ENCODE data around the gene ISLR.

The ISLR gene

DNA sequence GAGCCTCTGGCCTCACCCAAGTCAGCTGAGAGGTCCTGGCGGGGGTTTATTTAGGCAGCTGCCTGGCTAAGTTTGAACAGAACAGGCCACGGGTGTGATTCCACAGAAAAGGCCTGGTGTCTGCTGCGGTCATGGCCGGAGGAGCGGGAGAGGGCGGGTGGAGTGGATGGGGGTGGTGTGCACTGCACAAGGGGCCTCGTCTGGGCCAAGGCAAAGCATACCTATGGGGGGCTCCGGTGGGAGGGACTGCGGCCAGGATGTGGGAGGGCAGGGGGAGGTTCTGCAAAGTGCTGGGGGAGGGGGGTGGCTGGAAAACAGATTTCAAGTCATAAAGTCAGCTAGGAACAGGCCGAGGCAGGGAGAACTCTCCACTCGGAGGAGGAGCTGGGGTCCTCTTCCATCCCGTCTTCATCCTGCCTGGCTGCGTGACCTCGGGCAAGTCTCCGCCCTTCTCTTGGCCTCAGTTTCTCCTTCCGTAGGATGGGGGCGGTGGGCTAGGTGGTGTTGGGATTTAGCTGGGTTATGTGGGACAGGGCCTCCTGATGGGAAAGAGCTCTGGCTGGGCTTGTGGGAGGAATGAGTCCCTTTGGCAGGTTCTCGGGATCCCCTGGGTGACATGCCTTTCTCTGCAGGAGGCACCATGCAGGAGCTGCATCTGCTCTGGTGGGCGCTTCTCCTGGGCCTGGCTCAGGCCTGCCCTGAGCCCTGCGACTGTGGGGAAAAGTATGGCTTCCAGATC is 878 bp downstream of the ISLR start:
- peak; percentile 93 for DNase-seq

DNA sequence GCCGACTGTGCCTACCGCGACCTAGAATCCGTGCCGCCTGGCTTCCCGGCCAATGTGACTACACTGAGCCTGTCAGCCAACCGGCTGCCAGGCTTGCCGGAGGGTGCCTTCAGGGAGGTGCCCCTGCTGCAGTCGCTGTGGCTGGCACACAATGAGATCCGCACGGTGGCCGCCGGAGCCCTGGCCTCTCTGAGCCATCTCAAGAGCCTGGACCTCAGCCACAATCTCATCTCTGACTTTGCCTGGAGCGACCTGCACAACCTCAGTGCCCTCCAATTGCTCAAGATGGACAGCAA is 1.4 kb downstream of the ISLR start:
- no peak for DNase-seq

DNA sequence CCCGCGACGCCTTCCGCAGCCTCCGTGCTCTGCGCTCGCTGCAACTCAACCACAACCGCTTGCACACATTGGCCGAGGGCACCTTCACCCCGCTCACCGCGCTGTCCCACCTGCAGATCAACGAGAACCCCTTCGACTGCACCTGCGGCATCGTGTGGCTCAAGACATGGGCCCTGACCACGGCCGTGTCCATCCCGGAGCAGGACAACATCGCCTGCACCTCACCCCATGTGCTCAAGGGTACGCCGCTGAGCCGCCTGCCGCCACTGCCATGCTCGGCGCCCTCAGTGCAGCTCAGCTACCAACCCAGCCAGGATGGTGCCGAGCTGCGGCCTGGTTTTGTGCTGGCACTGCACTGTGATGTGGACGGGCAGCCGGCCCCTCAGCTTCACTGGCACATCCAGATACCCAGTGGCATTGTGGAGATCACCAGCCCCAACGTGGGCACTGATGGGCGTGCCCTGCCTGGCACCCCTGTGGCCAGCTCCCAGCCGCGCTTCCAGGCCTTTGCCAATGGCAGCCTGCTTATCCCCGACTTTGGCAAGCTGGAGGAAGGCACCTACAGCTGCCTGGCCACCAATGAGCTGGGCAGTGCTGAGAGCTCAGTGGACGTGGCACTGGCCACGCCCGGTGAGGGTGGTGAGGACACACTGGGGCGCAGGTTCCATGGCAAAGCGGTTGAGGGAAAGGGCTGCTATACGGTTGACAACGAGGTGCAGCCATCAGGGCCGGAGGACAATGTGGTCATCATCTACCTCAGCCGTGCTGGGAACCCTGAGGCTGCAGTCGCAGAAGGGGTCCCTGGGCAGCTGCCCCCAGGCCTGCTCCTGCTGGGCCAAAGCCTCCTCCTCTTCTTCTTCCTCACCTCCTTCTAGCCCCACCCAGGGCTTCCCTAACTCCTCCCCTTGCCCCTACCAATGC is 2.0 kb downstream of the ISLR start:
- peak; percentile 10 for DNase-seq

DNA sequence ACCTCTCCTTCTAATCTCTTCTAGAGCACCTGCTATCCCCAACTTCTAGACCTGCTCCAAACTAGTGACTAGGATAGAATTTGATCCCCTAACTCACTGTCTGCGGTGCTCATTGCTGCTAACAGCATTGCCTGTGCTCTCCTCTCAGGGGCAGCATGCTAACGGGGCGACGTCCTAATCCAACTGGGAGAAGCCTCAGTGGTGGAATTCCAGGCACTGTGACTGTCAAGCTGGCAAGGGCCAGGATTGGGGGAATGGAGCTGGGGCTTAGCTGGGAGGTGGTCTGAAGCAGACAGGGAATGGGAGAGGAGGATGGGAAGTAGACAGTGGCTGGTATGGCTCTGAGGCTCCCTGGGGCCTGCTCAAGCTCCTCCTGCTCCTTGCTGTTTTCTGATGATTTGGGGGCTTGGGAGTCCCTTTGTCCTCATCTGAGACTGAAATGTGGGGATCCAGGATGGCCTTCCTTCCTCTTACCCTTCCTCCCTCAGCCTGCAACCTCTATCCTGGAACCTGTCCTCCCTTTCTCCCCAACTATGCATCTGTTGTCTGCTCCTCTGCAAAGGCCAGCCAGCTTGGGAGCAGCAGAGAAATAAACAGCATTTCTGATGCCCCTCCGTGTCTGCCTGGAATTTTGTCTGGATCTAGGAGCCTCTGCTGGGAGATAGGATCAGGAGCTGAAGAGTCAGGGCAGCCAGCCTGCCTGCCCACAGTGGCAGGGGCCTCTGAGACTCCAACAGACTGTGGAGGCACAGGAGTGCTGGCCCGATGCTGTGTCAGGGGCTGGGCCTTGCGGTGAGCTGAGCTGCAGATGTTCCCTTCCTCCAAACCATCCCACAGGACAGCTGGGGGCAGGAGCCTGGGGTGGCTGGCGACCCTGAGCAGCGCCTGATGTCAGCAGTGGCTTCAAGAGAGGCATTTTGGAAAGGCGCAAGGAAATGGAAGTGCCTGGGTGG is 3.0 kb downstream of the ISLR start:
- peak; percentile 38 for DNase-seq

DNA sequence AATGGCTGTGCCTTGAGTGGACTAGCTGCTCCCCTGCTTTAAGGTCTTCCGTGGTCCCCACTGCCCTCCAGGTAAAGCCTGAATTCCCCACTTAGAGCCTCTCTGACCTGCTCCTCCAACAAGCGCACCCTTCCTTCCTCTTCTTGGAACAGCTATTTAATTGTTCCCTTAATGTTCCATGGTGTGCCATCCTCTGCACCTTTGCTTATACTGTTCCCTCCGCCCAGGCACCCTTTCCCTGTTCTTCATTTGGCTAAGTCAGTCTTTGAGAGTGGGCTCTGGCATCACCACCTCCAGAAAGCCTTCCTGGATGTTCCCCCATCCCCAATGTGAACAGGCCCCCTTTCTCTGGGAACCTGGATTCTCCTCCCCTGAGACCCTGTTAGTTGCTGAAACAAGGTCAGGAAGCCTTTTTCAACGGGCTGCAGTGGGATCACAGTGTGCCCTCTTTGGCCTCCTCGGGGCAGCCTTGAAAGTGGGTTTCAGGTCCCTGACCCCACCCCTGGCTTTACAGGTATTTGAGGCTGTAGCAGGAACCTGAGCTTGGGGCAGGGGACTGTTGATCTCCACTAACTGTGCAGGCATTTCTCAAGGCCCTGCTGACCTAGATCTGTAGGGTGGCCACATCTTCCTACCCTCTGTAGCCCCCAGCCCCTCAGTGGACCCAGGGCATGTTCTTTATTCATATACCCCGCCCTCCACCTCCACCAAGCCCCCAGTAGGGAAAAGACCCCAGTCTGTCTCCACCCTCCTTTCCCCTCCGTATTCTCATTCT is 5.0 kb downstream of the ISLR start:
- DNase-seq = peak; percentile 37

DNA sequence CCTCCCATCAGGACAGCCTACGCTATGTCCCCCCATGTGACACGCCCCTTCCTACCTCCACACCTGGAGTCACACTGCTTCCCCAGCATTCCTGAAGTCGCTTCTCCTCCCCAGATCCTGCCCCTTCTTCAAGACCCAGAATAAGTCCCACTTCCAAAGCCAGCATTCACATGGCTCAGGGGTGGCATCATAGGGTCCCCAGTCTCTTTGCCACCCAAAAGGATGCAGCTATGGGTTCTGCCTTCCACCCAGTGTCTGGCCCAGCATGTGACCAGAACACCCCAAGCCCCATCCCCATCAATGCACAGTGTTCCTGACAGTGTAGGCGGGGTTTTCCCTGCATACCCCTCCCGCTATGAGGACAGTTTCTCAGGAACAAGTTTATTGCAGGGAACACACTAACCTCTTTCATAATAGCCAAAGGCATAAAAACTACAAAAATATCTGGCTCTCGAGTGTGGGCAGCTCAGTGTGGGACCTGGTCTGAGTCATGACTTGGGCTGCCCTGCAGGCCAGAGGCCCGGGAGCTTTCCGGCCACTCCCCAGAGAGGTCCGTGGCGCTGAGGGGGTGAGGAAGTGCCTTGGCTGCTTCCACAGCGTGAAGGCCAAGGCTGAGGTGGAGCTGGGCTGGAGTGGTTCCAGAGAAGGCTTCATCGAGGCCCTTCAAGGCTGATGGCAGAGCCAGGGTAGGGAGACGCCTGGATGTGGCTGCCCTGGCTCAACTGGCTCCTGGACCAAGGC is 5.8 kb downstream of the ISLR start:
- DNase-seq = peak; percentile 84

DNA sequence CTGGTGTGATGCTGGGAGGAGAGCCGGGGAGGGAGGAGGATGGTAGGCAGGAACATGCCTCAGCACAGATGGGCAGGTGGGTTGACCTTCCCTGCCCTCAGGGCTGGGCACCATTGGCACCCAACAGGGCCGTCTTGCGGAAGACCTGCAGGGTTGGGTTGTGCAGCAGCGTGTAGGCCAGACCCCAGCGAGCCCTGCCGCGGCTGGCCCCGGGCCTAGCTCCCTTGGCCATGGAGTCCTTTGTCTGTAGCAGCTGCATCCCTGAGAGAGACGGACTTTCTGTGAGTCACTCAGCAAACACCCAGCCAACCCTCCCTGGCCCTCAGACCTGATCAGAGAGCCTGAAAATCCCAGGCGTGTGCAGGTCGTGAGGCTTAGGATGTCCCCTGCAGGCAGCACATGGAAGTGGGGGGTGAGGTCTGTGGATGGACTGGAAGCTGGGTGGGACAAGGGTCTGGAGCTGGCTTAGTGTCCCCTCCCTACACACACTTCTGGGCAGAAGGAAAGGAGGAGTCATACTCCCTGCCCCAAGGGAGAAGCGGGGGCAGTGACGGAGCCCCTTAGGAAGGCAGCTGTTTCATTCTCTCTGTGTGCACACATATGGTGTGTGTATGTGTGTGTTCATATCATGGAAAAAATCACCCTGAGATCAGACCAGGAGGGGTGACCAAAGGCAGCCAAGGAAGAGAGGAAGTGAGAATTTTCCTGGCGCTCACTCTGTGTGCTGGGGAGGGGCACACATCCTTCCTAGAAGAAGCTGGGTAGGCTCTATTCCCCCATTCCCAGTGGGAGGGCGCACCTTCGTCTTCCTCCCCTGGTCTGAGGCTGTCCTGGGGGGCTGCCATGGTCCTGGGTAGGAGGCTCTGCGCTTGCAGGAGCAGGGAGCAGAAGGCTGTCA is 6.7 kb downstream of the ISLR start:
- DNase-seq = peak; percentile 72

DNA sequence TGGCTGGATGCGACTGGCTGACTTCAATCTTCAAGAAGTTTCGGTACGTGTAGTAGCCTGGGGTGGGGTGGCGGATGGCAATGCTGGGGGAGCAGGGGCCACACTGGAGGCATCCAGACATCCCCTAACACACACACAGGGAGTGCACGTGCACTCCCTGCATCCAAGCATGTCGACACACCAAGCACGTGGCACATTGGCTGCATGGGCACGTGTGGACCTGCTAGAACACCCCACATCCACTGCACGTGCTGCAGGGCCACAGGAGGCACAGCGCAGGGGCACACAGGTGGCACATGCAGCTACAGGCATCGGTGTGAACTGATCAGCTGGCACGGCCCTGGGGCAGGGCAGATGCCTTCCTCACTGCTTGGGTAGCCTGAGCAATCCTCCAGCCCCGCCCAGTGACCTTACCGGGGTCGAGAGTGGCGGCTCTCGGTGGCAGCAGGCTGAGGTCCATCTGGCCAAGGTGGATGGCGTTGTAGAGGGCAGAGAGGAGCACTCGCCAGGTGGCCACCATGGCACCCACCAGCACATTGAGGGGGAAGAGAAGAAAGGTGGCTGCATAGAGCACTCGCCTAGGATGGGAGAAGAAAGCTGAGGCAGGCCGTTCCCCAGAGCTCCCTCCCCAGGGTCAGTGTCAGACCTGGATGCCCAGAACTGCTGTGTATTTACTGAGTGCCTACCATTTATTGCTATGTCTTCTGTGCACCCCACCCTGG is 7.5 kb downstream of the ISLR start:
- no peak for DNase-seq

DNA sequence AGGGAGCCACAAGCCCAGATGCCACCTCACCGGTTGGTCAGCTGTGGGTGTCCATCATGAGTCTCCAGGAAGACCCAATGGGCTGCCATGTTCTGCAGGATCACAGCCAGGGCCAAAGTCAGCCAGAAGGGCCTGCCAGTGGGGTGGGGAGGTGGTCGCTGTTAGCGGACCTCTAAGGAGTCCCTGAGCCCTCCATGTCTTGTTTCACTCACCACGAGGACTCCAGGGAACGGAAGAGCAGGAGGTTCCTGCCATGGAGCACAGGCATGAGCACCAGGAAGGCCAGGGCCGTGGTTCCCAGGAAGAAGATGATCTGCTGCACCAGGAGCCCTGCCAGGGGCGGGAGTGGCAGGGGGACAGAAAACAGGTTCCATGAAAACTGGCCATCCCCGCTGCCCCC is 8.6 kb downstream of the ISLR start:
- DNase-seq = peak; percentile 21

DNA sequence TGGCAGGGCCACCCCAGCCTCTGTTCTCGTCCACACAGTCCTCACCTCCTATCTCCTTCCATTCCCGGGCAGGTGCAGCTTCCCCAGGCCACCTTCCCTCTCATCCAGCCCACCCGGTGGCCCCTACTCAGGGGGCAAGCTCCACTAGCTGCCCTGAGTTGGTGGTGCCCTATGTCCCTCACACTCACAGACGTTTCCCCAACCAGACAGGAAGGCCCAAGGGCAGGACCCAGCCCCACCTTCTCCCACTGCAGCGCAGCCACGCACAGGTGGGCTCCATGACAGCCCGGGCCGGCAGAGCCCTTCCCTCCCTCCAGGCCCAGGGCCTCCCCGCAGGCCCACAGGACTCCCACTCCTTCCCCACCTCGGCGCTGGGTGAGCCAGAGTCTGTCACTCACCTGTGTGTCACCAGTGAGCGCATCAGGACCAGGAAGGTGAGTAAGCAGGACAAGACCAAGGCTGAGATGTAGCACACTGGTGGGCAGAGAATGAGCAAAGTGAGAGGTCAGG is 11.1 kb downstream of the ISLR start:
- DNase-seq = no peak

DNA sequence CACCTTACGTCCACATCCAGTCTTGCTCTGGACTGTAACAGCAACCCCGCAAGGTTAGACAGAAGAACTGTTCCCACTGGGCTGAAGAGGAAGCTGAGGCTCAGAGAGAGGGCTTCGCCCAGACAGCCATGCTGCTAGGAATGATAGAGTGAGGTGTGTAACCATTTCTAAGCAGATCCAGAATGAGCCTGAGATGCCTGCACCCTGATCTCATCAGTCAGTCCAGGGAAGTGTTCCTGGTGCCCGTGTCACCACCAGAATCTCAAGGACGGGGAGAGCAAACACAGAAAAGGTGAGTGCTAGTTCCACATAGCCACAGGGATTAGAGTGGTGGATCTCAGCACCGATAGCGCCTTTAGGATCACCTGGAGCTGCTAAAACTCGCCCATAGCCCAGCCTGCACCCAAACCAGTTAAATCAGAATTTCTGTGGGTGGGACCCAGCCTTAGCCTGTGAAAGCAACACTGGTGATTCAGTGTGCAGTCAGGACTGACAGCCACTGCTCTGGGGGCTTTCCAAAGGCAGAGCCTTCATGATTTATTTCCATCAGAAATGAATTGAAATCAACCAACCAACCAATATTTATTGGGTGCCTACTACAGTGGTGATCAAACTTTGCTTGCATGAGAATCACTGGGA is 12.3 kb downstream of the ISLR start:
- no peak for DNase-seq

DNA sequence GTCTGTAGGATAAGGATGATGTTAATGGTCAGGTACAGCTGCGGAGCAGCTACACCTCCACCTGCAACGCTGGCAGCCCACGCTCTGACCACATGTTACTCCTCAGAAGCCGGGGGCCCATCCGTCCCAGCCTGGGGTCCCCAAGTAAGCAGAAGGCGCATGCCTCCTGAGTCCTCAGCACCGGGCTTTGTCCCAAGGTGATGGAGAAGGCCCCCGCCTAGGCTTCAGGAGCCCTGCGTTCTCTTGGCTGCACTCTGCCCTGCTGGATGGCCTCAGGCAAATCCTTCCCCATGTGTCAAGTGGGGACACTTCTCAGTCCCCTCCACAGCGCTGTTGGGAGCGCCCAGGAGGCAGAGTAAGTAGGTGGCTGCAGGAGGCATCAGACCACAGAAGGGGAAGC is 14.7 kb downstream of the ISLR start:
- no peak for DNase-seq

DNA sequence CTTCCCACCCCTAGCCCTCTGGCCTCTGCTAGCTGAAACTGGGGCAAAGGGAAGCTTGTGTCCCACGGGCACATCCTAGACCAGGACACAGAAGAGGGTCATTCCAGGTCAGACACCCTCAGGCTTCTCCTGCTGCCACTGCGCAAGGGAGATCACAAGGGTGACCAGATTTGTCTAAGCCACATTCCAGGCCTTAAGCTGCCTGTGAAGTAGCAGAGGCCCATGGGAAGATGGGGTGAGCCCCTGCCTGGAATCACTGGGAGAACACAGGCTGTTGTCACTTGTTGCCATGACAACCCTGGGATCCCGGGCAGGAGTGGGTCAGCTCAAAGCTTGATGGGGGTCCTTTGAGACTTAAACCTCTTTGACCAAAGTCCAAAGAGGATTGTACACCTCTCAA is 18.3 kb downstream of the ISLR start:
- no peak for DNase-seq

DNA sequence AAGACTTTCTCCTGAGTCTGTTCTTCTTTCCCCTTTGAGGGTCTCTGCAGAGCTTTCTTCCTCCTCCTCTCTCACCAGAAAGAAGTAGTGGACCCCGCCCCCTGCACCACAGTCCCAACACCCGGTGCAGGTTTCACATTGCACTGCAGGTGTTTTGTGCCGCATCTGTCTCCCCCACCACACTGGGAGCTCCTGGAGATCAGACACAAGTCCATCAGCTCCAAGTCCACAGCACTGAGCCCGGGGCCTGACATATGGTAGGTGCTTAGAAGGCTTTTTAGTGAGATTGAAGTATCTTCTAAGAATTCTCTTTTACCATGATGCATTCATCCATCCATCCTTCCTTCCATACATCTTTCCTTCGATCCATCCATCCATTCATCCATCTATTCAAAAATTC is 19.2 kb downstream of the ISLR start:
- DNase-seq = no peak

DNA sequence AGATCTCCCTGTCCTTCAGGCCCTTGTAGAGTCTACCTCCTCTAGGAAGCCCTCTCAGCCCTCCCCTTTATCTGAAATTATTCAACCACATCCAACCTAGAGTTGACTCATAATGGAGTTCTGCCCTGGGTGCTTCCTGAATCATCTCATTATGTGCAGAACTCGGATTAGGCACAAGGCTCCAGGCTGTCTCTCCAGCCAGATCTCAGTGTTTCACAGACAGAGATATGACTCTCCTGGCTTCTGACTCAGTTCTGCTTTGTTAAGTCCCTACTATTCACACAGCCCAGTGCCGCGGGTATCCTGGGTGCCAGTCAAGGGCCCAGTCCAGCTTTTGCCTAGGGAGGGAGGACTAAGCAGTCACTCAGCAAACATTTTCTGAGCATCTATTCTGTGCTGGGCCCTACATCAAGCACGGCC is 19.8 kb downstream of the ISLR start:
- no peak for DNase-seq

DNA sequence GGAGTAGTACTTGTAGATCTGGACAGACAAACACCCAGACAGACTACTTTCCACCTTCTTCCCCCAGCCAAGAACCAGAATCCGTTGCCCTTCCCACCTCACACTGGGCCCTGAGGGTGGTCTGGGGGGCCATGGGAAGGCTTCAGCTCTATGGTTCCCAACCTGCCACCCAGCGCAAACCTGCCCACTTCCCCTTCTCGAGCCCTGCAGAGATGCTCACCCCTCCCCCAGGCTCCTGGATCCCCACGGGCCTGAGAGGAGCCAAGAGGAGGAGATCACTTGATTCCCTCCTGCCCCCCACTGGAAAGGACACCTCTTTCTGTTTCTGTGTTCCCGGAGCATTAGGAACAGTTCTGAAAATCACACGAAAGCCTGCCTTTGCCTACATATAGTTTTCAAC is 20.4 kb downstream of the ISLR start:
- no peak for DNase-seq

DNA sequence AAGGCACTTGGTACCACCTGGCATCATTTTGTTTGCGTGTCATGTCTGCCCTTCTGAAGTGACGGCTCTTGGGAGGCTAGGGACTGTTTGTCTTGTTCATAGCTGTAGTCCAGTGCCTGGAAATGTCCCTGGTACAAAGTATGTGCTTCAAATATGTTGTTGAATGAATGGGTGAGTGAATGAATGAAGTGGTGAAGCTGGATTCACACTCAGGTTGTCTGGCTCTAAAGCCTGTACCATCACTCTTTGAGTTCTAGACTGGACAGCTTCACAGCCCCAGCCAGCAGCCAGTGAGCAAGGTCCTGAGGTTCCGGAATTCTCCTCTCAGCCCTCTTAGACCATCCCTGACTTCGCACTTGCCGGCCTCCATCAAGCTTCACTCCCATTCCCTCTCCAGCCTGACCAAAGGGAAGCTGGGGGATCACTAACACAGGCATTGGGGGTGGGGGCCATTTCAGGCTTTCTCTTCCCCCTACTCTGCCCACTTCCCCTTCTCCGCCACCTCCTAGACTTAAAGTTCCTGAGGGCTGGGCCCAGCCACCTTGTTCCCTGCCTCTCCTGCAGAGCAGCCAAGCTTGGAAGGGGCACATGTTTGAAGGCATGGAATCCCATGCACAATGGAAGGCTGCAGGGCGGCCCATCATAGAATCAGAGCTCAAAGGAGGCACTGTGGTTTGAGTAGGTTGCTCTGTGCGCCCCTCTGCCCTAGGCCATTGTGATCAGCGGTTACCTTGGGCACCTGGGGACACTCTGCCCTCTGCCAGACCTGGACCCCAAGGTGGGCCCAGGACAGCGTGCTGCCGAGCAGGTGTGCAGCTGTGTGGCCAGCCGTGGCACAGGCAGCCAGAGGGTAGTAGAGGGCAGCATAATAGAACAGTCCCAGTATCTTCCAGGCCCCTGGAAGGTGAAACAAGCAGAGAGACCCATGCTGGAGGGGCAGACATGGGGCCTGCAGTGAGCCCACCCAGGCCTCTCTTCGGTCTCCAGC is 21.4 kb downstream of the ISLR start:
- no peak for DNase-seq

DNA sequence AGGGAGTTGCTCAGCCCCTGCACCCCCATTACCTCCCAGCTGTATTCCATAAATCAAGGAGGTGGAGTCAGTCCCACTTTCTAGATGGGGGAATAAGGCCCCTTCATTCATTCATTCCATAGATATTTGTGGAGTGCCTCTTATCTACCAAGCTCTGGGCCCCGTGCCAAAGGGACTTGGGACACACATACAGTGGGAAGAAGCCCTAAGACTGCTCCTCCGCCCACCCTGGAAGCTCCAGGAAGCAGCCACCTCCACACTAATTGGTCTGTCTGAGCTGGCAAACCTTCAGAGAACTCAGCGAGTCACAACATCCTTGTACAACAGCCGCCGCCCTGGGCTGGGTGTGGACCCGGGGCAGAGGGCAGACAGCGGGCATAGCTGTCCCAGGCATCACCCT is 22.7 kb downstream of the ISLR start:
- DNase-seq = no peak

All from right forelimb (tissue), 1 donor.